GM10847 (cell line): ENCODE results near the gene FAM8A1.

Source experiments
- POLR2A ChIP-seq: IDR thresholded peaks from 2 replicates; pipeline ENCODE4 v1.6.1; 2011; ENCODE audit not compliant: insufficient read length; ENCODE audit errors: extremely low read depth

Gene FAM8A1

GRCh38 chr6:17591287-17591686 is 8.8 kb upstream of the FAM8A1 start:
- no peak for TF ChIP-seq POLR2A

DNA sequence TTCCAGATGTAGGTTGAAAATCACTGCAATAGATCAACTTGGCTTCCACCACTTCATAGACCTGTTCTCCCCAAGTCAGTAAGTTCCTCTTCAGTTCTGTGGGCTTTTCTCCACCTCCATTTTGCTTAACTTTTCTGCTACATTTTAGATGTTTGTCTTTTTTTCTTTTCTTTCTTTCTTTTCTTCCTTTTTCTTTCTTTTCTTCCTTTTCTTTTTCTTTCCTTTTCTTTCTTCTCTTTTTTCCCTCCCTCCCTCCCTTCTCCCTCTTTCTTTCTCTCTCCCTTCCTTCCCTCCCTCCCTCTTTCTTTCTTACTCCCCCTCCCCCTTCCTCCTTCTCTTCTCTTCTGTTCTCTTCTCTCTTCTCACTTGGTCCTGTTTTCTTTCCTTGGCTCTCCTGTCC is 6.9 kb upstream of the FAM8A1 start:
- TF ChIP-seq POLR2A, result no peak

DNA sequence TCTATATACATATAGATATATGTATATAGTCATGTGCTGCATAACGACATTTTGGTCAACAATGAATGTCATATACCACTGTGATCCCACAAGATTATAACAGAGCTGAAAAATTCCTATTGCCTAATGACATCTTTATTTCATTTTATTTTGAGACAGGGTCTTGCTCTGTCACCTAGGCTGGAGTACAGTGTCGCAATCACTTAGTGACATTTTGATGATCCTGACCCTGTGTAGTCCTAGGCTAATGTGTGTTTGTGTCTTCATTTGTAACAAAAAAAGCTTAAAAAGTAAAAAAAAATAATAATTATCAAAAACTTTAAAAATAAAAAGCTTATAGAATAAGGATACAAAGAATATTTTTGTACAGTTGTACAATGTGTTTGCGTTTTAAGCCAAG is 4.0 kb upstream of the FAM8A1 start:
- no peak for TF ChIP-seq POLR2A

- no peak for TF ChIP-seq POLR2A
These were observed 654 bp downstream of the FAM8A1 start for GRCh38 chr6:17600527-17601385.

DNA sequence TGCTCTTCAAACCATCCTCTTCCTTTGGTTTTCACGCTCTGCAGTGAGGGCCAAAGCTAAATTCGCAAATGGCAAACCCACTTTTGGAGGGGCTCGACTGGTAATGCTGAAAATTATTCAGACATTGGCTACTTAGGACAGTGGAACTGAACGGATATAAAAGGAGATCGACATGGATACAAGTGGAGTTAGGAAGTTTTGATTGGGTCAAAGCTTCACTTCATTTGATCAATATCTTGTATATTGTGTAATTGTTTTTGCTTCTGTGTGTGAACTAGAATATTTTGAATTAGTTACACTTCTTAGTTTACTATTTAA is 1.2 kb downstream of the FAM8A1 start:
- no peak for TF ChIP-seq POLR2A

GRCh38 chr6:17602888-17603287 is 2.8 kb downstream of the FAM8A1 start:
- no peak for TF ChIP-seq POLR2A

DNA sequence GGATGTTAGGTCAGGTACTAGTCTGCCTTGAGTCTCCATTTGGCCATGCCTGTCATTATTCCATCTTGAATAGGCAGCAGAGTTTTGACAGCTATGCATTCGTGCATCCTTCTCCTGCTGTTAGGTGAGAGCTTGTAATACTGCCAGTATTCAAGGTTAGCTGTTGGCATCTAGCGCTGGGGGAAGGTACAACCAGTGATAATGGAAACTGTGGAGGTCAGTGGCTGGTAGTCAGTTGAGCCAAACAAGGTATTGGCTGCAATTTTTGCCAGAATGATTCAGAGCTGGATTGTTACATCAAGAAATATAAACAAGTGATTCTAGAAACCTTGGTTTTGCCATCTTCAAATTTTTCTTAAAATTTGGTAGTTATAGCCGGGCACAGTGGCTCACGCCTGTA is 6.5 kb downstream of the FAM8A1 start:
- TF ChIP-seq POLR2A, result no peak

DNA sequence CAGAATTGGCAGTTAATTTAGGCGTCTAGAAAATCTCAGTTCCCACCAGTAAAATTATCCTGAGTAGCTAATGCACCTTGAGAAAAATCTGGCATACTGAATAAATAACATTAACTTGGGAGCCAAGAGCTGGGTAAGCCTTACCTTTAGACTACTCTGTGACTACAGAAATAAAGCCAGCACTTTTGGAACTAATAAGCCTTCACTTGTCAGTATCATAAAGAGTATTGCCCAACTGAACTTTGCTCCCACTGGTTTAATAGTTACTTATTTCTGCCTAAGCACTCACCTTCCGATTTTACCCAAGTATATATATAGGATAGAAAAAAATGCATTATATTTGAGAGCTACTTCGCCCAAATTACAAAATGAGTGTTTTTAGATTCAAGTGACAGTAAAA is 10.7 kb downstream of the FAM8A1 start:
- no peak for TF ChIP-seq POLR2A

- TF ChIP-seq POLR2A, result no peak
These were observed 11.9 kb downstream of the FAM8A1 start for GRCh38 chr6:17612048-17612447.

GRCh38 chr6:17615794-17616193 is 15.7 kb downstream of the FAM8A1 start:
- no peak for TF ChIP-seq POLR2A

DNA sequence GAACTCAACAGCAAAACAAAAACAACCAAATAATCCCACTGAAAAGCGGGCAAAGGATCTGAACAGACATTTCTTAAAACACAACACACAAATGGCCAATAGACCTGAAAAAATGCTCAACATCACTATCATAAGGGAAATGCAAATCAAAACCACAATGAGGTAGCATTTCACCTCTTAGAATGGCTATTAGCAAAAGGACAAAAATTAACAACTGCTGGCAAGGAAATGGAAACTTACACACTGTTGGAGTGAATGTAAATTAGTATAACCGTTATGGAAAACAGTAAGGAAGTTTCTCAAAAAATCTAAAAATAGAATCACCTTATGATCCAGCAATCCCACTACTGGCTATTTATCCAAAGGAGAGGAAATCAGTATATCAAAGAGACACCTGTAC is 20.9 kb downstream of the FAM8A1 start:
- no peak for TF ChIP-seq POLR2A

DNA sequence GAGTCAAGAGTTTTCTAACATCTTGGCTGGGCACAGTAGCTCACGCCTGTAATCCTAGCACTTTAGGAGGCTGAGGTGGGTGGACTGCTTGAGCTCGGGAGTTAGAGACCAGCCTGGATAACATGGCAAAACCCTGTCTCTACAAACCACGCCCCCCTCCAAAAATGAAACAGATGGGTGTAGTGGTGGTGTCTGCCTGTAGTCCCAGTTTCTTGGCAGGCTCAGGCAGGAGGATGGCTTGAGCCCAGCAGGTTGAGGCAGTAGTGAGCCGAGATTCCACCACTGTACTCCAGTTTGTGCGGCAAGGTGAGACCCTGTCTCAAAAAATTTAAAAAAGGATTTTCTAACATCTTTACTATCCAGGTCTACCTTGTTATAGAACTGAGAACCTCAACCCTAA is 22.0 kb downstream of the FAM8A1 start:
- TF ChIP-seq POLR2A, result no peak

- TF ChIP-seq POLR2A, result no peak
These were observed 24.3 kb downstream of the FAM8A1 start for GRCh38 chr6:17624396-17624795.

DNA sequence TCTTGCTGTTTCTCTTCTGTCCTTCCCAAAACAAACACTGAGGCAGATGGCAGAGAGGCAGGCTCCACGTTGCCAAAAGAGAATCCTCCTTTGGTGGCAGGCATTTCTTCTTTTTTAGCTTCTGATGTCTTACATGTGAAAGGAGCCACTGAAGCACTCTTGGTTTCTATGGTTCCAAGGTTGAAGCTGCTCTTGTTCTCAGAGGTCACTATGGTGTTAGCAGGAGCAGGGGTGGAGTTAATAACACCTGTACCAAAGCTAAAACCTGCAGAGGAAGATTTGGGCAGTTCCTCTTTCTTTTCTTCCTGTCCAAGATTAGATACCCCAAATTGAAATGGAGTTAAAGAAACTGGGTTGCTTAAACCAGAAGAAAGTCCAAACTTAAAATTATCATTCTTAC is 28.8 kb downstream of the FAM8A1 start:
- no peak for TF ChIP-seq POLR2A

DNA sequence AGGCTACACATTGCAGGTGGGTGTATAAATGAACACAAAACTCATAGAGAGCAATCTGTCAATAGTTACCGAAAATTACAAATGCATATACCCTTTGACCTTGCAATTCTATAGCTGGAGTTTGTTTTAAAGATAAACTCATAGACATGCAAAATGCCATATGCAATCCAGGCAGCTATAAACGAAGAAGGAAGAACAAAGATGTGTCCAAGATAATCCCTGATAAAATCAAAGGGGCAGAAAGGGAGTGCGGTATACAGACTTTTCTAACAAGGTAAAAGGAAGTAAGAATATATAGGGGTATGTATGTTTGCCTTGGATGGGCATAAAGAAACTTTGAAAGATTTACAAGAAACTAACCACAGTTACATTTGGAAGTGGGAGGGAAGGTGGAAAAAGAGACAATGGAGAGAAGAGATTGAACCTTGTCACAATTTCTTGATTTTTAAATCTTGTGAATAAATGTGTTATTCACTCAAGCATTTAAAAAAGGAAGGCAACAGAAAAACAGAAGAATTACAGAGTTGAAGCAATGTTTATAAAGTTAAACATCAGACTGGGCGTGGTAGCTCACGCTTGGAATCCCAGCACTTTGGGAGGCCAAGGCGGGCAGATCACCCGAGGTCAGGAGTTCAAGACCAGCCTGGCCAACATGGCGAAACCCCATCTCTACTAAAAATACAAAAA is 29.9 kb downstream of the FAM8A1 start:
- no peak for TF ChIP-seq POLR2A

GRCh38 chr6:17630511-17631073 is 30.5 kb downstream of the FAM8A1 start:
- no peak for TF ChIP-seq POLR2A

DNA sequence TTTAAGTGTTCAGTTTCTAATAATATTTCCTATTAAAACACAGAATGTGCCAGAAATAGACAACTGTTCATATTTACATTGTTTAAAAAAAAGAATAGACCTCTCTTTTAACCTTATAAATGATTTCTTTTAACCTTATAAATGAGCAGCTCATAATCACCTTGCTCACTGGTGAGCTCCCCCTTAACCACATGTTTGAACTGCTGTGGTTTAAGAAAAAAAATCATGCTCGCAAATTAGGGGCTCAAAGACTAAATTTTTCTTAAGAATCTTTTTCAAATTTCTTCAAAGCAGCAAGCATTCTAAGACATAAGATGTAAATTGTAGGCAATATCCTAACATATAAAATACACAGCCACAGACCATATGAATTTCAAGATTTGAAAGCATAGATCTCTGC is 32.8 kb downstream of the FAM8A1 start:
- TF ChIP-seq POLR2A, result no peak
